Tibial artery (tissue), 4 donors: Measurements from ENCODE around the gene ERCC6L2.

Experiments
- DNase-seq, 2 donors: peaks; one replicate each; pipeline ENCODE4 v3.0.0-alpha.2; 2019
- H3K27ac ChIP-seq, 2 donors: fragments of 200-600 bp; sonication (generic) in 1 of 2; 1 replicate in 1 of 2; 2 replicates in 1 of 2; pipeline ENCODE4 v1.5.1; 2018 to 2019; ENCODE audit warnings: mild to moderate bottlenecking in 1 of 2
- H3K27me3 ChIP-seq, 2 donors: fragments of 200-600 bp; sonication (generic) in 1 of 2; one replicate each; pipeline versions ENCODE4 v1.5.1 to v1.6.0; 2016 to 2019
- H3K36me3 ChIP-seq, 3 donors: fragments of 200-600 bp; sonication (generic) in 2 of 3; one replicate each; pipeline ENCODE4 v1.5.1; 2016 to 2019; ENCODE audit warnings: mild to moderate bottlenecking in 2 of 3
- H3K4me1 ChIP-seq, 4 donors: fragments of 200-600 bp; sonication (generic) in 2 of 4; 1 replicate in 3 of 4; 2 replicates in 1 of 4; pipeline ENCODE4 v1.5.1; 2016 to 2019
- H3K4me3 ChIP-seq, 2 donors: fragments of 200-600 bp; sonication (generic) in 1 of 2; 1 replicate in 1 of 2; 2 replicates in 1 of 2; pipeline ENCODE4 v1.5.1; 2018 to 2019; ENCODE audit warnings: mild to moderate bottlenecking in 2 of 2
- H3K9me3 ChIP-seq, 3 donors: fragments of 200-600 bp; sonication (generic) in 1 of 3; one replicate each; pipeline ENCODE4 v1.5.1; 2016 to 2019
- intact Hi-C: fragments of 100-400 bp; cut with DNase I; formaldehyde crosslinking; loops from one replicate; pipeline ENCODE4 v1.15.0; 2023; ENCODE audit warnings: low total_unique reads
- TF ChIP-seq, protein P1 (sequence below), 2 experiments: fragments of 200-600 bp in 1 of 2; fragments of 450-650 bp in 1 of 2; IDR thresholded peaks; one replicate each; pipeline ENCODE4 v1.5.1; 2017 to 2019; ENCODE audit warnings: antibody characterized with exemption in 2 of 2, mild to moderate bottlenecking in 1 of 2, moderate library complexity in 1 of 2

ERCC6L2 gene

DNA sequence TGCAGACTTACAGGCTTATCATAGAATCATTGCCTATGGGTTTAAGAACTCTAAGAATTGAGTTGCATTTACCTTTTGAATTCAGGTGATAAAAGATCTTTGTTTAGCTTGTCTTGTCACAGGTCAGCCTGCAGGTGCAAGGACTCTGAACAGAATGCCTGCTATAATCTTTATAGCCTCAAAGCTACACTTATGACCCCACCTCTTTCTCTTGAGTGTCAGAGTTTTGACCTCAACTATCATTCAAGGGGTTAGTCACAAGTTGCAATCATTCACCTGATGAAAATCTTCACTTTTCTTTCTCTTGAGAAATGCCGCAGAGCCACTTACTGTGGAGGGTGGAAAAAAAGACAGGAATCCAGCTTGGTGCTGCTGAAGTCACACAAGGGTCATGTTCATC, 49.5 kb downstream of the ERCC6L2 start:
- H3K36me3 ChIP-seq = peaks cover 42 to 50% (median 49%) of the 10 kb centered on the region in 3 donors
- DNase-seq = no peak

DNA sequence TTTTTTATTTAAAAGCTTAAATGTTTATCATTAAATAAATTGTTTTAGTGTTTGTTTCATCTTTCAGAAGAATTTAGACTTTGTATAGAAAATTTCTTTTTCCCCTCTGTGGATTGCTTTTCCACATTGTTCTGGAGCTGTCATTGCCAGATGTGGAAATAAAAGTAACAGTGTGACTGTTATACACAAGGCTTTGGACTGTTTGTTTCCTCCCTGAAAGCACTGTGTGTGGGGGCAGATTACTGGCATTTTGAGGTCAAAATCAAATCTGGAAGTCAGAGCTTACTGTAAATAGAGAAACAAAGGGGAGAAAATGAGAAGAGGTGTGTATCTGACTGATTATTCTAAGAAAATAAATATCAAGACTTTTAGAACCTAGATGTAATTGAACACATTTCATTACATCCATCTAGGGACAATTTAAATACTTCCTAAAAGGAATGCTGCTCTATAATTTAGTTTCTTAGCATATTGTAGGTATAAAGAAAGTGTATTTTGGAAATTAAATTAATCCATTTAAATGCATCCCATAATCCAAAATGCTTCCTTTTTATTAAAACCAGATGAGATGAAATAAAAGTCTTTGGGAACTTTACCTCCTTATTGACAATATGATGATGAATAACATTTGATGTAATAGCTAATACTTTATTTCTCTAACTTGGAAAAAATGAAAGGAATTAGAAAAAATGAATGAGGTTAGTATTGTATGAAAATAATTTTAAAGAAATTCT, 51.9 kb downstream of the ERCC6L2 start:
- Histone ChIP-seq H3K27ac (no peak overlapping the region), H3K27me3 (no peaks in the 10 kb centered on the region), H3K36me3 (peaks cover 33 to 60% (median 44%) of the 10 kb centered on the region in 3 donors), H3K4me3 (no peak overlapping the region), H3K4me1 (no peaks in the 10 kb centered on the region), H3K9me3 (no peaks in the 10 kb centered on the region)
- TF ChIP-seq, protein P1, sequence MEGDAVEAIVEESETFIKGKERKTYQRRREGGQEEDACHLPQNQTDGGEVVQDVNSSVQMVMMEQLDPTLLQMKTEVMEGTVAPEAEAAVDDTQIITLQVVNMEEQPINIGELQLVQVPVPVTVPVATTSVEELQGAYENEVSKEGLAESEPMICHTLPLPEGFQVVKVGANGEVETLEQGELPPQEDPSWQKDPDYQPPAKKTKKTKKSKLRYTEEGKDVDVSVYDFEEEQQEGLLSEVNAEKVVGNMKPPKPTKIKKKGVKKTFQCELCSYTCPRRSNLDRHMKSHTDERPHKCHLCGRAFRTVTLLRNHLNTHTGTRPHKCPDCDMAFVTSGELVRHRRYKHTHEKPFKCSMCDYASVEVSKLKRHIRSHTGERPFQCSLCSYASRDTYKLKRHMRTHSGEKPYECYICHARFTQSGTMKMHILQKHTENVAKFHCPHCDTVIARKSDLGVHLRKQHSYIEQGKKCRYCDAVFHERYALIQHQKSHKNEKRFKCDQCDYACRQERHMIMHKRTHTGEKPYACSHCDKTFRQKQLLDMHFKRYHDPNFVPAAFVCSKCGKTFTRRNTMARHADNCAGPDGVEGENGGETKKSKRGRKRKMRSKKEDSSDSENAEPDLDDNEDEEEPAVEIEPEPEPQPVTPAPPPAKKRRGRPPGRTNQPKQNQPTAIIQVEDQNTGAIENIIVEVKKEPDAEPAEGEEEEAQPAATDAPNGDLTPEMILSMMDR (IDR thresholded peaks at IDR 0.05) = no peak
- intact Hi-C loops = no loop called here
- no peak for DNase-seq

More for the DNA sequence above, 49.5 kb downstream of the ERCC6L2 start:
- intact Hi-C loops = no loop called here
- Histone ChIP-seq H3K27me3 (no peaks in the 10 kb centered on the region), H3K9me3 (no peaks in the 10 kb centered on the region), H3K27ac (no peak overlapping the region), H3K4me3 (no peak overlapping the region), H3K4me1 (no peaks in the 10 kb centered on the region)
- TF ChIP-seq, protein P1 (IDR thresholded peaks at IDR 0.05) = no peak

DNA sequence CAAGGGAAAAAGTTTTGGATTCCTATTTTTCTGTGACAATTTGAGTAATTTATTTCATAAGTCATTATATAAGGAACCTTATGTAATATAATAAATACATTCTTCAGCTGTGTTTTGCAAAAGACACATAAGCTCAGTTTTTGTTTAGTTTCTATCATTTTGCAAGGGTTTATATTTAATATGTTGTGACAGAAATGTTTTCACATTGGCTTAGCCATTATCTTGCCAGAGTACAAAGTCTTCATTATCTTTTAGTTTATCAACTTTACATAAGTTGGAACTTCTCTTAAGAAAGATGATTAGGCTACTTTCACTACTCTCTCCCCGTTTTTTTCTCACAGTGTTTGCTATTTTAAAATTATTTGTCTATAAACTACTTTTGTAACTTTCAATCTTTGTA, 54.8 kb downstream of the ERCC6L2 start:
- Histone ChIP-seq H3K27me3 (no peaks in the 10 kb centered on the region), H3K27ac (no peak overlapping the region), H3K36me3 (peaks cover 40 to 70% (median 57%) of the 10 kb centered on the region in 3 donors), H3K4me3 (no peak overlapping the region), H3K4me1 (no peaks in the 10 kb centered on the region), H3K9me3 (no peaks in the 10 kb centered on the region)
- no peak for DNase-seq
- TF ChIP-seq, protein P1 (IDR thresholded peaks at IDR 0.05) = no peak
- intact Hi-C loops = no loop called here

DNA sequence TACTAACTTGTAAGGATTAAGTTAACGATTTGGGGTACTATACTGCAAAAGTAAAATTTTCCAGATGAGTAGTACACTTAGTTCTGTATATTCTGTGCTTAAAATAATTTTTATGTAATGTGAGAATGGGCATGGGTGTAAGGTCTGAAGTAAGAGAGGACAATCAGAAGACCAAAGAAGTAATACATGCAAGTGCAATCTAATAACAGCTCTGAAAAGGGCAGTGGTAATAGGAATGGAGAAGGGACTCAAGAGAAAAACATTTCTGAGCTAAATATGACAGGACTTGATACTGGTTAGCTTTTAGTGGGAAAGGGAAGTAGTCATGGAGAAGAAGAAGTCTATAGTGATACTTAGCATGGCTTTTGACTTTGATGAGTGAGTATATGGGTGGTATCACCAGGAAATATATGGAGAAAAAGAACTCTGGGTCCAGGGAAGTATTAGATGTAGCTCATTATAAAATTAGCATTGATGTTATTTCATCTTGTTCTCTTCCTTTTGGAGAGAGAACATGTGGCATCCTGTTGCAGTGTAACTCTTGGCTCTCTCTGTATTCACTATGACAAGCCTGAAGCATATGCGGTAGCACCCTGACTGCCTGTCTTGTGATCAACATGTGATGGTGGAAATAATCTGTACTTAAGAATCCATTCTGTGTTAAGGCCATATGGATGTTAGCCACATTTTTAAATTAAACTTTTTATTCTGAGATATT, 60.5 kb downstream of the ERCC6L2 start:
- Histone ChIP-seq H3K4me1 (peaks cover 0 to 8% (median 0%) of the 10 kb centered on the region in 4 donors), H3K27ac (no peak overlapping the region), H3K9me3 (no peaks in the 10 kb centered on the region), H3K4me3 (no peak overlapping the region), H3K27me3 (no peaks in the 10 kb centered on the region), H3K36me3 (peaks cover 22 to 76% (median 67%) of the 10 kb centered on the region in 3 donors)
- intact Hi-C loops = no loop called here
- TF ChIP-seq, protein P1 (IDR thresholded peaks at IDR 0.05) = no peak
- DNase-seq = no peak

DNA sequence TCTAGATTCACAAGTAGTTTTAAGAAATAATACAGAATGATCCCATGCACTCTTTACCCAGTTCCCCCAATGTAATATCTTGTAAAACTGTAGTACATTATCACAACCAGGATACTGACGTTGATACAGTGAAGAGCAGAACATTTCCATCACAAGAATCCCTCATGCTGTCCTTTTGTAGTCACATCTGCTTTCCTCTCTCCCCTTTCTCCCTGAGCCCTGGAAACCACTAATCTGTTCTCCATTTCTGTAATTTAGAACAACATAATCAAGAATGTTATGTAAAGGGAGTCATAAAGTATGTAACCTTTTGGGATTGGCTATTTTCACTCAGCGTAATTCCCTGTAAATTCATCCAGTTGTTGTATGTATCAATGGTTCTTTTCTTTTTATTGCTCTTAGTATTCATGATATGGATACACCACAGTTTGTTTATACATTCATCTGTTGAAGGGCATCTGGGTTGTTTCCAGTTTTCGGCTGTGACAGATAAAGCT, 61.1 kb downstream of the ERCC6L2 start:
- Histone ChIP-seq H3K4me1 (peaks cover 0 to 8% (median 0%) of the 10 kb centered on the region in 4 donors), H3K36me3 (peaks cover 22 to 72% (median 71%) of the 10 kb centered on the region in 3 donors), H3K27ac (no peak overlapping the region), H3K9me3 (no peaks in the 10 kb centered on the region), H3K27me3 (no peaks in the 10 kb centered on the region), H3K4me3 (no peak overlapping the region)
- TF ChIP-seq, protein P1 (IDR thresholded peaks at IDR 0.05) = no peak
- intact Hi-C loops = no loop called here
- DNase-seq = no peak
